ENCODE results near the gene BCAS1.
A peak's percentile ranks its signal among the peaks of the same experiment; 100 is the strongest.

The BCAS1 gene

DNA sequence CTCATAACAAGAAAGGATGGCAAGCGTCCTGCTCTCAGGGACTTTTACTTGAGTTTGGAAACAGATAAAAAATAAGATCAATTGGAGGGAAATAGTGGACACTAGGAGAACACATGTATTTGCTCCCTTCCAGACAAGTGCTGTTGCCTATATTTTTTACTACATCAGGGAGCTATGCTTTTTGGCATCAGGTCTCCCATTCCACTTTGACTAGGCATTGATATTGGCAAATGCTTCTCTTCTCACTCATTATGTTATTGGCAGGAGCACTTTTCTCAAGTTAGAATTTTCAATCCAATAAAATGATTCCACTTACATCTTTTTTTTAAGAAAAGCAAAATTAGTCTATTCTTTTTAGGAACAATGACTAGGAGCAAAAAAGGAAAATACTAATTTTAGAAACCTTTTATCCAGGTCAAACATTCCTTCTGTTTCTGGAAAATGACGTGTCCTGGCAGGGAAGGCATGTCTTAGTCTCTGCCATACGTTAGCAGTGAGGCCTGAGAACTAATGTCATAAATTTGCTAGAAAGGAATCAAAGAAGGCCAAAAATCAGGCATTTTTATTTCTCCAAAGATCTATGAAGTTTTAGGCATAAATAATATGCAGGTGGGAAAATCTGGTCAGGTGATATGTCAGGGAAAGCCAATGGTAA, 21.4 kb downstream of the BCAS1 start:
- no peak for DNase-seq (ENCODE audit: low spot score)

DNA sequence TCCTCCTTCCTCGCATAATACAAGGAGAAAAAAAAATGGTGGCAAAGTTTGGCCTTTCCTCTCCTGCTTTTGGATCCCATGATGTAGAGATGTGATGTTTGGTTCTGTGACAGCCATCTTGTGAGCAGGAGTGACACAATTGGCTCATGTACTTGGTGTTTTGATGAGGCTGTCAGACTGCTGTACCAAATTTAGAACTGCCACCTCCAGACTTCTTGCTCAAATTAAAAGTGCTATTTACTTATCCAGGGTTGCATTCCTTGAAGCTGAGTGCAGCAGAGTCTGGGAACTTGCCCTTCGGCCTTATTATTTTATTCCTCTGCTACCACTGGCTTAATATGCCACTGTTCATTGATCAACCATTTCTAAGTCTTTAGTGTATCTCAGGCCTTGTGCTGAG, 21.9 kb downstream of the BCAS1 start:
- DNase-seq (ENCODE audit: low spot score) = no peak

DNA sequence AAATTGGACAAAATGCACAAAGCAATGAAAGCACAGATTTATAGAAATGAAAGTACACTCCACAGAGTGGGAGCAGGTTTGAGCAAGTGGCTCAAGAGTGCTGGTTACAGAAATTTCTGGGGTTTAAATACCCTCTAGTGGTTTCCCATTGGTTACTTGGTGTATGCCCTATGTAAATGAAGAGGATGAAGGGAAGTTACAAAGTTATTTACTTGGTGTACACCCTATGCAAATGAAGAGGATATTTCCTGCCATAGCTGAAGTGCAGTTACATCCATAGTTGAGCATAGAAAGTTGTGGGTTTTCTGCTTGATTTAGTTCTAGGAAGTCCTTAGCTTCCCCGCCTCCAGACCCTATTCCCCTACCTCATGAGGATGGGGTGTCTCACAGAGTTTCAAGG, 22.7 kb downstream of the BCAS1 start:
- no peak for DNase-seq (ENCODE audit: low spot score)

GRCh38 chr20:54047048-54047447, 23.3 kb downstream of the BCAS1 start:
- no peak for DNase-seq (ENCODE audit: low spot score)

DNA sequence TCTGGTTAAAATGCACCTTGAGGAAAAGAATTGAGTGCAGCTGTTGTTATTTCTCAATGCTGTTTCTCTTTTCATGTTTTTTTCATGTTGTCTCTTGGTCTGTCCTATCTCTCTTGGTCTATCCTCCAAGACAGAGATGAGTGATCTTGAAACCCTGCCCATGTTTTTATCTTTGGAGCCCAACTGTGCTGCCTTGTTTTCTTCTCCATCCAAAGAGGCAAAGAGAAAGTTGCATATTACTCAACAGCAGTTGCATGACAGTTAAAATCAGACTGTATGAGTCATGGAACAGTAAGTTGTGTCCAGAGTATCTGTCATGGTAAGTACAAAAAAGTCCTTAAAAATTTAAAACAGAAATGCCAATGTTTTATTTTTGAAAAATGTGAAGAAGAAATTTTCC, 26.2 kb downstream of the BCAS1 start:
- no peak for DNase-seq (ENCODE audit: low spot score)

DNA sequence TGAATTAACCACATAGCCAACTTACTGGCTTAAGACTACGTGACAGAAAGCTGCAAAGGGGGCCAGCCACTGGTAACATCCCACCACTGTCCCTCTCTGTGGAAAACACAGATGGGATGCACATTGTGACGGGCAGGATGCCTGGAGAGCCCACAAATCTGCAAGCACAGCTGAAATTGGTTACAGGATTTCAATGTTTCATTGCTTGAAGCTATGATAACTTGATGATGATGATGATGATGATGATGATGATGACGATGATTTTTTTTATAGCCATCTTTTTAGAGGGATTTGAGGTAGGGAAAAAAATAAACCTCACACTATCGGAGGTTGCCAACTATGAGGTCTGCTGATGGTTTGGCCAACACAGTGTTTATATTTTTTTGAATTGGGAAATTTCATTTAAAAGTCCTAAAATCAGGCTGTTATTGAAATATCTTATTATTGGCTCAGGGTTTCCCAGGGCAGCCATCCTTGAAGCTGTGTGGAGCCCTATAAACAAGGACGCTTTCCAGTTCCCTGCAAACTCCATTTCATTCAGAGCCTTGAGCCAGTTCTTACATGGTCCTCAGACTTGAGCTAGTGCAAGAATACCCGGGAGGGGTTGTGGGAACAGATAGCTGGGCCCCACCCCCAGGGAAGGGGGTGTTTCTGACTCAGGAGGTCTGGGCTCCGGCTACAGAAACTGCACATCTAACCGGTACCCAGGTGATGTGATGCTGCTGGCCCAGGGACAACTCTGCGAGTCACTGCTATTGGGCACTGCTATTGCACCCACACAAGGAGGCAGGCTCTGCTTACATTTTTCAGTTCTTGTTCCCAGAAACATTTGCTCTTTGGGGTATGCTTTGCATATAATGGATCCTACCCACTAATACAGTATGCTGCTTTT, 27.1 kb downstream of the BCAS1 start:
- no peak for DNase-seq (ENCODE audit: low spot score)

GRCh38 chr20:54042021-54042420, 28.4 kb downstream of the BCAS1 start:
- no peak for DNase-seq (ENCODE audit: low spot score)

DNA sequence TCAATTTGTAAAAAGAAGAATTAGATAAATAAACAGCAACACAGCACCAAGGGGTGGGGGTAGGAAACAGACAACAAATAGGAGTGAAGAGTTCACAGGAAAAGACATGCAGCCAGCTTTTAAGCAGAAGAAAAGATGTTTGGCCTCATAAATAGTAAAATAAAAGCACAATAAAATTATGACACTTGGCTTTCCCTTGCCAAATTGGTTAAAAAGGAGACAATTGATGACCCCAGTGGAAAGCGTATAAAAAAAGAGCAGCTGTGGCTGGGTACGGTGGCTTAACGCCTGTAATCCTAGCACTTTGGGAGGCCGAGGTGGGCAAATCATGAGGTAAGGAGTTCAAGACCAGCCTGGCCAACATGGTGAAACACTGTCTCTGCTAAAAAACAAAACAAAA, 29.1 kb downstream of the BCAS1 start:
- DNase-seq (ENCODE audit: low spot score) = no peak

- no peak for DNase-seq (ENCODE audit: low spot score)
Measured at GRCh38 chr20:54040531-54040930, 29.9 kb downstream of the BCAS1 start.

DNA sequence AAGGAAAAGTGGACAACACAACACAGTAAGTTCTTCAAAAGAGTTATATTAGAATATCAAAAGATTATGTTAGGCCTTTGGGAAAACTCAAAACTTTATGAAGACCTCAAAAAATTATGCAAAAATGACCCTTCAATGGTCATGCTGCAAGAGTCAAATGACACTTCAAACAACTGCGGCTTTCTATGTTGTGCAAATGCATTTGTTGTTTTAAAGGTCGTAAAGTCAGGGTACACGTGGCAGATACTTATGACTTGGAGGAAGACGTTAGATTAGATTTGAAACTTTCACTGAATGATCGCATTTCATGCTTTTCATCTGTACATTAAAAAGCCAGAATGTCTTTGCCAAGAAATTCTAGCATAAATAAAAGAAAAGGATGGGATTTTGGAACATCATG, 31.4 kb downstream of the BCAS1 start:
- DNase-seq (ENCODE audit: low spot score) = no peak

DNA sequence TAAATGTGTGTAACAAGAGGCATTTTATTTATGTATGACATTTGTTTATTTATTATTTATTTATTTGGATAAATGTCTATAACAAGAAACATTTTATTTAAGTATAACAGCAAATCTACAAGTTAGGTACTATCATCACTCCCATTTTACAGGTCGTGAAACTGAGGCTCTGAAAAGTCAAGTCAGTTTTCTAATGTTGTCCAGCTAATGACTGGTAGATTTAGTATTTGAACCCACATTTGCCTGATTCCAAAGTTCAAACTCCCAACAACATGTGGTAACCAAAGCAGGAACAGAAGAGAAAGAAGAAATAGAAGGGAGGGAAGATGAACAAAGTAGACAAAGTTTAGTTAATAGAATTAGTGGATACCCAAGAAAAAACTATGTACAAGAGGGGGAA, 32.9 kb downstream of the BCAS1 start:
- DNase-seq (ENCODE audit: low spot score) = no peak

DNA sequence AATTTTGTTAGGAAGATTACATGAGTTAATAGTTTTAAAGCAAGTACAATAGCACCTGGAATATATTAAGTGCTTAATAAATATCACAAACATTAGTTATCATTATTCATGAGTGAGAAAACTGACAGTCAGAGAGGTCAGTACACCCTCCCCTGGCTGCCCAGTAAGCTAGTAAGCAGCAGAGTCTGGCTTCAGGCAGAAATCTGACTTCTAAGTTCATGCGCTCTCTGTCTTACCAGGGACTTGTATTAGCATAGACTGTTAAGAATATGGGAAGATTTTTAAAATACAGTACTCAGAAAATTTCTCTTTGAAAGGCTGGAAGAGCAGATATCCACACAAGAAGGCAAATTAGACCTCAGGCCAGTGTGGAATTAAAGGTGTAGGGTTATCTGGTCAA, 40.8 kb downstream of the BCAS1 start:
- no peak for DNase-seq (ENCODE audit: low spot score)

DNA sequence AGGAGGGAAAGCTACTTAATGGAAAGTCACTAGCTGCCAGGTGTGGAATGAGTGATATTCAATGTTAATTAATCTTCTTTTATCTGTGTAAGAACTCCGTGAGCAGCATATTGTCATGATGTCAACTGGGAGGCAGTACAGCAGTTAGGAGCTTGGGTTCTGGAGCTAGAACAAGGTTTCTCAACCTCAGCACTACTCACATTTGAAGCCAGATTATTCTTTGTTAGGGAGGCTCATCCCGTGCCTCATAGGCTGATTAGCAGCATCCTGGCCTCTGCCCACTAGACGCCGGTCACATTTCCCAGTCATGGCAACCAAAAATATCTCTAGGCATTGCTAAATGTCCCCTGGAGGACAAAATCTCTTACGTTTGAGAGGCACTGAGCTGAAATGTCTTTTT, 41.2 kb downstream of the BCAS1 start:
- no peak for DNase-seq (ENCODE audit: low spot score)

GRCh38 chr20:54028276-54029011, 42.0 kb downstream of the BCAS1 start:
- DNase-seq (ENCODE audit: low spot score) = peak; percentile 94

DNA sequence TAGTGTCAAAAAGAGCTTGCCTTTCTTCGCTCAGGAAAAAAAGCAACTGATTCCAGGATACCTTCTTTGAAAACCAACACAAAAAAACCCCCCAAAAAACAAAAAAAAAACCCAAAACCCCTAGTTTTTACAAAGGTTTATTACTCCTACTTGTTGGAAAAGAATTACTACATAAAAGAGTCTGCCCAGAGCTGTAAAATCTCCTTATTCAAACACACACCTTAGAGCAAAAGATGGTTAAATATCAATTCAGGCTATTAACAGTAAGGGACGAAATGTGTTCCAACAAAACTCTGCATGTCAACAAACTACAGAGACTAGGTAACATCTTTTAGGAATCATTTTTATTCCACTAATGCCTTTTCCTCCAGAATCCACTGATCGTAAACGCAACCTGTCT, 42.7 kb downstream of the BCAS1 start:
- no peak for DNase-seq (ENCODE audit: low spot score)

DNA sequence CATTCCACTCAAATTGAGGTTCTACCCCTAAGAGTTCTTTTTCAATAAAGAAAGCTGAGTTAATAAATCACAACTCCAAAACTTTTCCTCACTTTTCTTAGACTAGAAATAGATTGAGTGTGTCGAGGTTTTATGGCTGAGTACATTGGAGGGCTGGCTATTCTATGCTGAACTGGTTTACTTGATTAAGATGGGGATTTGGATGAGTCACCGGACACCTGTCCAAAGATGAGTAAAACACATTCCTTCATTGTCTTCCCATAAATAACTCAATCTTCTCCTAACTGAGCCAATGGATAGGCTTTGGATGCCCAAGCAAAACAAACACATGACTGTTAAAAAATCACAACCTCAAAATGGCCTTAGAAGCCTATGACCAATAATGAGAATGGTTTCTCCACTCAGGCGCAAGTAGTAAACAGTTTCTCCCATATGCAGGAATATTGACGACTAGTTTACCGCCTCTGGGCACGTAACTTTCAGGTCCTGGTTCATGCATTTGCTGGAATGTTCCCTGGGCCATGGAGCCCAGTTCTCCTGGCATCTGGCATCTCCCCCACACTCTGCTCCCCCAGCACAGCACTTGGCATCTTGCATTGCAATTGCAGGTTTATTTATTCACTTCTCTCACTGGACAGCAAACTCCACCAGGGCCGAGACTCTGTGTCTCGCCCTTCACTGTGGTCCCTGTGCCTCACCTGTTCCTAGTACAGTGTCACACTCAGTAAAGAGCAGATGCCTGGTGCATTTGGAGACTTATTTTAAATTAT, 43.9 kb downstream of the BCAS1 start:
- DNase-seq (ENCODE audit: low spot score) = peak; percentile 57

DNA sequence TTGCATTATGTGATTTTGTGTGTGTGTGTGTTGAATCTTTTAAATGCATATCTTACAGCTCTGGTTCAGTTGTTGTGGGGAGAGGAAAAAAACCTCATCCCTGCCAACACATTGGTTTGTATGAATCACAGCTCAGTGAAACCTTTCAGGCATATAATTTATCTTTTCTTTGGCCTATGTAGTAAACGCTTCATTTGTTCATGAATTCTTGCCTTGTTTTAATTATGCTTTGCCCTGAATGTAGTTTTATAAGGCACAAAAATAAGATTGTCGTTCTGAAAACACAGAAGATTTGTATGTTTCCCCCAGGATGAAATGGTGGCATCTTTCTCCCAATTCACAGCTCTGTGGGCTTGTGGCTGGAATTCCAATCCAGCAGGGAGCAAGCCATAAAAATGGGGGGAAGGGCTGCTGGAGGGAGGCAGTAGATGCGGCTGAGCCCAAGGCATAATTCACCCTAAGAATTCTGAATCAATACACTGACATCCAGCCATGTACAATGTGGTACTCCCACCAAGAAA, 45.1 kb downstream of the BCAS1 start:
- peak; percentile 62 for DNase-seq (ENCODE audit: low spot score)

- no peak for DNase-seq (ENCODE audit: low spot score)
Measured at GRCh38 chr20:54023406-54023805, 47.0 kb downstream of the BCAS1 start.

- DNase-seq (ENCODE audit: low spot score) = no peak
Measured at GRCh38 chr20:54021446-54022235, 48.8 kb downstream of the BCAS1 start.

GRCh38 chr20:54020868-54021267, 49.5 kb downstream of the BCAS1 start:
- no peak for DNase-seq (ENCODE audit: low spot score)

DNA sequence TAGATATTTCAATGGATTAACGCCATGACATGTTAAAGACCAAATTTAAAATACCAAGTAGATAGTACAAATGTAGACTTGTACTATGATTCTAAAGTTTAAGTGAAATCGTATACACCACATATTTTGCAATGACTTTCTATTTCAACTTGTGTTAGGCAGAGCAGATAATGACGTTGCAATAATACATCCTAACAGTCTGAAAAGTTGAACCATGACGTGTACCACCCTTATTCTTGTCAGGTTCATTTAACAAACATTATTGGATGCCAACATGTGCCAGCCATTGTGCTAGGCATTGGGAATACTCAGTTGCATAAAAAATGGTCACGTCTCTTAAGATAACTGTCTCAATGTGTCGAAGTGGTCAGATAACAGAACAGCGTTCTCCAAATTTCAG, 50.0 kb downstream of the BCAS1 start:
- DNase-seq (ENCODE audit: low spot score) = no peak
